Sigmoid colon (tissue), 4 donors: ENCODE measurements around the gene RPS6KA5.

Source experiments
- CTCF ChIP-seq, 4 experiments: fragments of 450-650 bp in 3 of 4; fragments of 200-600 bp in 1 of 4; IDR thresholded peaks; one replicate each; pipeline ENCODE4 v1.5.1; 2016 to 2019; ENCODE audit warnings: antibody characterized with exemption in 4 of 4, mild to moderate bottlenecking in 3 of 4, moderate library complexity in 2 of 4
- EP300 ChIP-seq, 4 donors: sonication (generic); formaldehyde crosslinking; IDR thresholded peaks; one replicate each; pipeline ENCODE4 v1.6.1; 2017; ENCODE audit warnings: antibody characterized with exemption in 4 of 4
- POLR2A ChIP-seq, 2 donors: fragments of 450-650 bp; IDR thresholded peaks; one replicate each; pipeline ENCODE4 v1.6.1; 2016; ENCODE audit warnings: antibody characterized with exemption in 2 of 2, mild to moderate bottlenecking in 2 of 2, moderate library complexity in 2 of 2
- POLR2AphosphoS5 ChIP-seq, 4 donors: sonication (generic); formaldehyde crosslinking; IDR thresholded peaks; one replicate each; pipeline ENCODE4 v1.6.1; 2017; ENCODE audit warnings: antibody characterized with exemption in 4 of 4

- TF ChIP-seq POLR2AphosphoS5 (IDR thresholded peaks at IDR 0.05) (no peak), CTCF (IDR thresholded peaks at IDR 0.05) (no peak), POLR2A (IDR thresholded peaks at IDR 0.05) (no peak), EP300 (IDR thresholded peaks at IDR 0.05) (no peak)
Observed at GRCh38 chr14:90996967-90997366, 63.5 kb downstream of the RPS6KA5 start.
